Measurements from ENCODE around the gene UNC5B.

GRCh38 chr10:71217266-71218045 is 5.1 kb downstream of the UNC5B start:
- TF ChIP-seq CTCF (conservative IDR thresholded peaks at IDR 0.05; ENCODE audit: low read depth, low read length): 0 out of 2 replicates have a peak, but pooled peaks have one; percentile 9
- no peak for TF ChIP-seq EZH2 (IDR thresholded peaks at IDR 0.05; ENCODE audit: borderline replicate concordance, low read depth, low read length, poor library complexity, severe bottlenecking)

Data from A673 (cell line).